Gastroesophageal sphincter (tissue), 4 donors: ENCODE measurements around the gene ADCY2. TPM values are rescaled to one million over a fixed set of nuclear protein-coding genes. Genes with fewer than 3 reads are reported as not detected.
A peak's percentile ranks its signal among the peaks of the same experiment; 100 is the strongest.

Experiments used
- ATAC-seq: fragments of 150-250 bp; one replicate; pipeline ENCODE4 v1.9.1; 2016; ENCODE audit warnings: mild to moderate bottlenecking, moderate library complexity
- H3K27ac ChIP-seq, 4 donors: fragments of 200-600 bp; sonication (generic) in 3 of 4; 1 replicate in 3 of 4; 2 replicates in 1 of 4; pipeline ENCODE4 v1.5.1; 2016 to 2019
- H3K27me3 ChIP-seq: fragments of 200-600 bp; sonication (generic); one replicate; pipeline ENCODE4 v1.5.1; 2019
- H3K36me3 ChIP-seq, 2 donors: fragments of 200-600 bp; sonication (generic); one replicate each; pipeline ENCODE4 v1.5.1; 2019; ENCODE audit warnings: control low read depth in 1 of 2
- H3K4me1 ChIP-seq, 3 donors: fragments of 200-600 bp; sonication (generic); 1 replicate in 2 of 3; 2 replicates in 1 of 3; pipeline ENCODE4 v1.5.1; 2016 to 2019; ENCODE audit warnings: control low read depth in 2 of 3
- H3K4me3 ChIP-seq, 2 donors: fragments of 200-600 bp; sonication (generic); one replicate each; pipeline ENCODE4 v1.5.1; 2019; ENCODE audit warnings: mild to moderate bottlenecking in 1 of 2, moderate library complexity in 1 of 2
- H3K9me3 ChIP-seq, 3 donors: fragments of 200-600 bp; sonication (generic); one replicate each; pipeline ENCODE4 v1.5.1; 2017 to 2019; ENCODE audit warnings: control low read depth in 2 of 3
- CTCF ChIP-seq, 4 experiments: fragments of 200-600 bp in 2 of 4; fragments of 450-650 bp in 2 of 4; sonication (generic) in 1 of 4; IDR thresholded peaks; one replicate each; pipeline ENCODE4 v1.5.1; 2017 to 2019; ENCODE audit warnings: antibody characterized with exemption in 4 of 4, mild to moderate bottlenecking in 2 of 4, moderate library complexity in 2 of 4
- EP300 ChIP-seq: sonication (generic); formaldehyde crosslinking; IDR thresholded peaks from one replicate; pipeline ENCODE4 v1.6.1; 2017; ENCODE audit warnings: antibody characterized with exemption, mild to moderate bottlenecking
- POLR2A ChIP-seq, 2 donors: fragments of 450-650 bp; IDR thresholded peaks; one replicate each; pipeline ENCODE4 v1.6.1; 2017; ENCODE audit warnings: antibody characterized with exemption in 2 of 2, mild to moderate bottlenecking in 2 of 2, moderate library complexity in 1 of 2
- POLR2AphosphoS5 ChIP-seq: sonication (generic); formaldehyde crosslinking; IDR thresholded peaks from one replicate; pipeline ENCODE4 v1.6.1; 2017; ENCODE audit warnings: antibody characterized with exemption
- WGBS, 2 donors: methylation state at CpG; one replicate each; pipeline ENCODE4 v1.1.5; 2018; ENCODE audit warnings: low coverage in 1 of 2; 5-methylcytosine and 5-hydroxymethylcytosine counted together
- total RNA-seq, 4 donors: library from RNA; depleted of rRNA; stranded (reverse); fragments of >200 nt; gene quantifications; one replicate each; pipeline ENCODE4 v1.1.0, GENCODE V29; 2016

Gene ADCY2
- total RNA-seq, 4 donors from 2014 or later = 5.8 to 15.9 (median 8.9) TPM

GRCh38 chr5:7815892-7816534, 420.1 kb downstream of the ADCY2 start:
- ATAC-seq = peak; percentile 92
- Histone ChIP-seq H3K36me3 (no peaks in the 10 kb centered on the region), H3K27ac (no peak overlapping the region), H3K4me3 (no peak overlapping the region), H3K4me1 (peaks cover 0 to 7% (median 4%) of the 10 kb centered on the region in 3 donors), H3K9me3 (no peaks in the 10 kb centered on the region), H3K27me3 (no peaks in the 10 kb centered on the region)
- WGBS, 2 donors = 27 to 33% methylated on average over 3 to 6 of the region's 12 CpGs
- TF ChIP-seq EP300 (no peak), CTCF (IDR thresholded peaks at IDR 0.05) (peak; percentile 67 to 89 (median 72))

GRCh38 chr5:7816535-7816901, 420.6 kb downstream of the ADCY2 start:
- ATAC-seq = no peak

GRCh38 chr5:7822449-7822848, 426.5 kb downstream of the ADCY2 start:
- 71 to 78% methylated on average over 3 of the region's 3 CpGs for WGBS, 2 donors
- no peaks in the 10 kb centered on the region for H3K27me3 ChIP-seq
- H3K4me3 ChIP-seq = no peak overlapping the region
- TF ChIP-seq POLR2AphosphoS5 (no peak), CTCF (IDR thresholded peaks at IDR 0.05) (no peak), POLR2A (IDR thresholded peaks at IDR 0.05) (no peak), EP300 (no peak)
- no peaks in the 10 kb centered on the region for H3K9me3 ChIP-seq
- H3K27ac ChIP-seq = no peak overlapping the region
- ATAC-seq = no peak
- no peaks in the 10 kb centered on the region for H3K4me1 ChIP-seq
- H3K36me3 ChIP-seq = peaks cover 0 to 15% of the 10 kb centered on the region in 2 donors

More at GRCh38 chr5:7816535-7816901, 420.6 kb downstream of the ADCY2 start:
- H3K4me3 ChIP-seq = no peak overlapping the region
- peaks cover 0 to 1% of the 10 kb centered on the region in 2 donors for H3K36me3 ChIP-seq
- no peak for TF ChIP-seq CTCF (IDR thresholded peaks at IDR 0.05)
- no peak for TF ChIP-seq POLR2A (IDR thresholded peaks at IDR 0.05)
- no peak for TF ChIP-seq POLR2AphosphoS5
- TF ChIP-seq EP300 = no peak
- no peaks in the 10 kb centered on the region for H3K9me3 ChIP-seq
- H3K27me3 ChIP-seq = no peaks in the 10 kb centered on the region
- H3K4me1 ChIP-seq = peaks cover 0 to 7% (median 4%) of the 10 kb centered on the region in 3 donors
- H3K27ac ChIP-seq = no peak overlapping the region
- WGBS, 2 donors = 92 to 100% methylated on average over 2 of the region's 9 CpGs

GRCh38 chr5:7823594-7823993, 427.7 kb downstream of the ADCY2 start:
- 76 to 90% methylated on average over 6 to 8 of the region's 8 CpGs for WGBS, 2 donors
- no peaks in the 10 kb centered on the region for H3K9me3 ChIP-seq
- no peak overlapping the region for H3K27ac ChIP-seq
- H3K36me3 ChIP-seq = peaks cover 0 to 15% of the 10 kb centered on the region in 2 donors
- no peaks in the 10 kb centered on the region for H3K27me3 ChIP-seq
- no peak for ATAC-seq
- no peaks in the 10 kb centered on the region for H3K4me1 ChIP-seq
- H3K4me3 ChIP-seq = no peak overlapping the region
- TF ChIP-seq CTCF (IDR thresholded peaks at IDR 0.05) = no peak
- no peak for TF ChIP-seq POLR2AphosphoS5
- no peak for TF ChIP-seq POLR2A (IDR thresholded peaks at IDR 0.05)
- TF ChIP-seq EP300 = no peak

- H3K4me1 ChIP-seq = no peaks in the 10 kb centered on the region
- ATAC-seq = no peak
- 95 to 98% methylated on average over 9 to 16 of the region's 18 CpGs for WGBS, 2 donors
- no peak overlapping the region for H3K4me3 ChIP-seq
- peaks cover 0 to 15% of the 10 kb centered on the region in 2 donors for H3K36me3 ChIP-seq
- no peaks in the 10 kb centered on the region for H3K9me3 ChIP-seq
- H3K27ac ChIP-seq = no peak overlapping the region
- H3K27me3 ChIP-seq = no peaks in the 10 kb centered on the region
- TF ChIP-seq EP300 (no peak), CTCF (IDR thresholded peaks at IDR 0.05) (no peak), POLR2A (IDR thresholded peaks at IDR 0.05) (no peak), POLR2AphosphoS5 (no peak)
Observed at GRCh38 chr5:7824995-7825394, 429.1 kb downstream of the ADCY2 start.
